Left renal cortex interstitium (tissue), 4 donors: ENCODE measurements around the gene DEK. TPM values are rescaled to one million over a fixed set of nuclear protein-coding genes. Genes with fewer than 3 reads are reported as not detected.

Experiments used
- polyA plus RNA-seq, 4 donors: library from polyadenylated mRNA; unstranded; fragments of 120-200 nt; gene quantifications; one replicate each; pipeline ENCODE4 v1.2.1, GENCODE V29; 2013; ENCODE audit not compliant: insufficient read length in 4 of 4

The DEK gene
- polyA plus RNA-seq, 4 donors: 208 to 219 (median 215) TPM

Other genes with a start within 250 kb of the DEK start
- 1 to 10 TPM; 1.7 to 2.3 (median 1.9) TPM for gene NHLRC1, start 141.9 kb downstream of the DEK start, polyA plus RNA-seq
- 10 to 100 TPM; 21.7 to 28.1 (median 26.5) TPM for gene TPMT, start 109.5 kb downstream of the DEK start, polyA plus RNA-seq
- 10 to 100 TPM; 18.4 to 20.6 (median 19.3) TPM for gene KDM1B, start 109.1 kb downstream of the DEK start, polyA plus RNA-seq
- 10 to 100 TPM; 14.7 to 19.5 (median 17.7) TPM for gene RNF144B, start 122.8 kb upstream of the DEK start, polyA plus RNA-seq